Transverse colon (tissue), 3 donors: ENCODE data around the gene FOXO1.

Experiments
- POLR2A ChIP-seq: fragments of 450-650 bp; IDR thresholded peaks from one replicate; pipeline ENCODE4 v1.6.1; 2016; ENCODE audit warnings: antibody characterized with exemption, mild to moderate bottlenecking, moderate library complexity
- TF ChIP-seq, protein P1 (sequence below), 5 experiments: fragments of 200-600 bp in 3 of 5; fragments of 450-650 bp in 2 of 5; sonication (generic) in 3 of 5; IDR thresholded peaks; 1 replicate in 2 of 5; 2 replicates in 3 of 5; pipeline ENCODE4 v1.5.1; 2016 to 2017; ENCODE audit warnings: antibody characterized with exemption in 5 of 5, inconsistent platforms in 3 of 5, mild to moderate bottlenecking in 2 of 5, moderate library complexity in 1 of 5

DNA sequence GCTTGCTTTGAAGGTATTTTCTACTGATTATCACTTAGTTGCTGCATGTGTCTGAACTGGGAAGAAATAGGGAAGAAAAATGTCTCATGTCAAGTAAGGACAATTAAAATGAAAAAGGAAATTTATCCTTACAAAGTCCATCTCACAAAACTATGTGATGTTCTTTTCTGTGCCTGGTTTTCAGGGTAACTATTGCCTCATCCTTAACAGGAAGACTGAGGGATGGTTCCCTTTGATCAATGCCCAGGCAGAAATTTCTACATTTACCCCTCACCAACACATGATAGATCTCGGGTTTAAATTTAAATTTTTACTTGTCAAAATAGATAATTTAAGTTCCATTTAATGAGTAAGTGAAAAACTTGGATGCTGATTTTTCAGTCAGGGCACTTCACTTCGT lies 3.9 kb upstream of the FOXO1 start:
- TF ChIP-seq, protein P1, sequence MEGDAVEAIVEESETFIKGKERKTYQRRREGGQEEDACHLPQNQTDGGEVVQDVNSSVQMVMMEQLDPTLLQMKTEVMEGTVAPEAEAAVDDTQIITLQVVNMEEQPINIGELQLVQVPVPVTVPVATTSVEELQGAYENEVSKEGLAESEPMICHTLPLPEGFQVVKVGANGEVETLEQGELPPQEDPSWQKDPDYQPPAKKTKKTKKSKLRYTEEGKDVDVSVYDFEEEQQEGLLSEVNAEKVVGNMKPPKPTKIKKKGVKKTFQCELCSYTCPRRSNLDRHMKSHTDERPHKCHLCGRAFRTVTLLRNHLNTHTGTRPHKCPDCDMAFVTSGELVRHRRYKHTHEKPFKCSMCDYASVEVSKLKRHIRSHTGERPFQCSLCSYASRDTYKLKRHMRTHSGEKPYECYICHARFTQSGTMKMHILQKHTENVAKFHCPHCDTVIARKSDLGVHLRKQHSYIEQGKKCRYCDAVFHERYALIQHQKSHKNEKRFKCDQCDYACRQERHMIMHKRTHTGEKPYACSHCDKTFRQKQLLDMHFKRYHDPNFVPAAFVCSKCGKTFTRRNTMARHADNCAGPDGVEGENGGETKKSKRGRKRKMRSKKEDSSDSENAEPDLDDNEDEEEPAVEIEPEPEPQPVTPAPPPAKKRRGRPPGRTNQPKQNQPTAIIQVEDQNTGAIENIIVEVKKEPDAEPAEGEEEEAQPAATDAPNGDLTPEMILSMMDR (IDR thresholded peaks at IDR 0.05), result no peak
- TF ChIP-seq POLR2A, result no peak
